ENCODE measurements around the gene AP3B1.

Gene AP3B1

GRCh38 chr5:78009937-78010527 lies 284.5 kb downstream of the AP3B1 start:
- in situ Hi-C loops (cut with MboI; ENCODE audit: low sequenced_read_pairs), result no loop called here

- in situ Hi-C loops (cut with MboI; ENCODE audit: low sequenced_read_pairs), result no loop called here
Observed at GRCh38 chr5:78008356-78008967, 286.0 kb downstream of the AP3B1 start.

DNA sequence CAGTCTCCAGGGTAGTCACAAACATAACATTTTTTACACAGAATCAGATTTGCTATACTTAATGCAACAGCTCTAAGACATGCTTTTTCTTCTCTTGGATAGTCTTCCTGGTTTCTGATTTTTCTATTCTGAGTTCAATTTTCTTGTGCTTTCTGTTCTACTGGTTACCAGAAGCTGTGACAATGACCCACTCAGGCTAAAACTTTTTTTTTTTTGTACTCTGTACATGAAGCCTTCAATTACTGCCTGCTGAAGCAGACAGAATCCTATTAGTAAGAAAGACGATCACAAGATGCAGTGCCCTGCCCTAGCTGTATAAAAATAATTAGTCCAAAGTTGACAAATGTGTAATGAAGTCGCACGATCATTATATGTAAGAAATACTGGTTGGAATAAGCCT lies 287.3 kb downstream of the AP3B1 start:
- in situ Hi-C loops (cut with MboI; ENCODE audit: low sequenced_read_pairs), result no loop called here

DNA sequence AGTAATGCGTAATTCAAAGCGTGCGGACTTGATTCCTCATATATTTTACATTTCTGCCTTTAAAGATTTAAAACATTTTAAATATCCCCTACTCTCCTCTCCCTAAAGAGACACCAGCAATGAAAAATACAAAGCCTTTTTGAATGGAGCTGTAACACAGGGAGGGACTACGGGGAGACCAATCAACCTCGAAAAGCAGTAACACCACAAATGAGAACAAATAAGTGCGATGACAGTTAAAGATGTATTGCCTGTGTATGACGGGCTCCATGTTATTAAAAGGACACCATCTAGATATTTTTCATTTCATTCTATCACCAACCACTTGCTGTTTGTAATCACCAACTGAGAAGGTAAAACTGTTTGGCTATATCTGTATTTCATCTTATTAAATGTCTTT lies 288.0 kb downstream of the AP3B1 start:
- in situ Hi-C loops (cut with MboI; ENCODE audit: low sequenced_read_pairs), result no loop called here

- in situ Hi-C loops (cut with MboI; ENCODE audit: low sequenced_read_pairs), result no loop called here
Observed at GRCh38 chr5:78005021-78005785, 289.3 kb downstream of the AP3B1 start.

DNA sequence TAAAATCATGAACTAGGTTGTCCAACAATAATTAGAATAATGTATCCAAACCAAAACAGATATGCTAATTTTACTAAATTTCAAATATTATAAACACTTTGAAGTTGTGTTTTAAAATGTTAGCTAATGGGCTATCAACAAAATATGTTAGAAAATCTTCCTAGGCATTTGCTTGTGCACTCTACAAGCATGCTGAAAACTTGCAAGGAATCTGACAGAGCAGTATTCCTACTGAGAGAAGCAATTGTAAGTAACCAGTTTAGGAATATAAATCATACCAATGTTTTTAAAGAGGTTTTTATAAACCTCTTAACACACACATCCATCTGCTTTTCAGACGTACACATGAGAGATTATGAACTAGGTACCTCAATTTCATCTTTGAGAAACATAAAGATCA lies 289.9 kb downstream of the AP3B1 start:
- in situ Hi-C loops (cut with MboI; ENCODE audit: low sequenced_read_pairs), result no loop called here

DNA sequence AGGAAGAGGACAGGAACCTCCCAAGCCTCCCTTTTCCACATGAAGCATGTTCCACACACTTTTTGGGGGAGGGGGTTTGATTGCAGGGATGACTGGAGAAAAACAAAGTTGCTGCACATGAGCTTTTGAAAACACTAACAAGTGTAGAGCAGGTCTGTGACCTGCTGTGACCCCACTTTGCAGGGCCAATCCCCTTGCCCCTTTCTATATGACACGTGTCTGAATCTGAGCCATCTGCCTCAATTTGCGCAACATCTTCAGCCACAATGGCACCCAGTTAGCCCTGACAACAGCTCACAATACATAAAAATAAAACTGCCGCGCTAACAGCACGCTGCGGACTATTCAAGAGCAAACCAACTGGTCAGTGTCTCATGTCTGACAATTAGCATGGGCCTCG lies 290.6 kb downstream of the AP3B1 start:
- in situ Hi-C loops (cut with MboI; ENCODE audit: low sequenced_read_pairs), result no loop called here

GRCh38 chr5:78003450-78003849 lies 291.0 kb downstream of the AP3B1 start:
- in situ Hi-C loops (cut with MboI; ENCODE audit: low sequenced_read_pairs), result no loop called here

DNA sequence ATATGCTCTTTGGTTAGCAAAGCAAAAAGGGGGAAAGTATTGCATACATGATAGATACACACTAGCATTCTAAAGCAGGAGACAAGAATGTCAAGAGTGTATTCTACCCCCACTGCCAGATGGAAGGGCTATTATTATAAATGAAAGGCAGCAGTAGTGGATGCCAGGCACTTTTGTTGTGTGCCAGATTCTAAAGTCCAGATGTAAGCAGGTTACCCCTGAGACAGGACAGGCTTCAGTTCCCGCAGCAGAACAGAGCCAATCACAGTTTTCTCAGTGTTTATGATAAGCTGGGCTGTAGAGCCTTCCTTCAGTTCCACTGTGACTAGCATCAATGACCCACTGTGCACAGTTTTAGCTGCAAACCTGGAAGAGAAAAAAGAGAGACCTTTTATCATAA lies 291.8 kb downstream of the AP3B1 start:
- in situ Hi-C loops (cut with MboI; ENCODE audit: low sequenced_read_pairs), result no loop called here

DNA sequence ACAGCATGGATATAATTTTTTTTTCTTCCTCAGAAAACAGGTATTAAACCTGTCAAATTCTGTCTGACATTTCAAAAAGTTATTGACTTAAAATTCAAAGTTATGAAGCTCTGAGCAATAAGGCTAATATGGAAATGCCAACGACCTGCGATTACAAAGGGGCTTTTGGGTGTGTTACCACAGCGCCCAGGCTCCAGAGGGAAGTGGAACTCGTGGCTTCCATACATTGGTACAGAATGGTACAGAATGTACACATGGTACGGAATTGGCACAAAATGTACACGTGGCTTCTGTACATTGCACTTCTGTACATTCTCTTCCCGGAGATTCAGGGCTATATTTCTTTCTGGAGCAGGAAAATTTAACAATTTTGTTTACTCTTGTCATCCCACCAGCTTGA lies 293.3 kb downstream of the AP3B1 start:
- in situ Hi-C loops (cut with MboI; ENCODE audit: low sequenced_read_pairs), result no loop called here

DNA sequence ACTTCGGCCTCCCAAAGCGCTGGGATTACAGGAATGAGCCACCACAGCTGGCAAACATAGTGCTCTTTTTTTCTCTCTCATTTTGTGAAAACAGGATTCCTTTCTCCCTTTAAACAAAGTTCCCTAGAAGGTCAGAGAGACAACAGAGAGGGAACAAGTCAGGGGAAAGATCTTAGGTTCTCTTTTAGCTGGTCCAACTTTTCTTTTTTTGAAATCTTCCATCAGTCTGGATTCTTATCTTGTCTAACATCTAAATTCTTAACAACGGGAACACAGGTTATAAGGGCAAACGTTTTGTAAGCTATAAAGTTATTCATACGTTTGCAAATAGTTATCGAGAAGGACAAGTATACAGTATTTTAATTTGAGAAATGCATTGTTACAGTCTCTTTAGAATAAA lies 294.3 kb downstream of the AP3B1 start:
- in situ Hi-C loops (cut with MboI; ENCODE audit: low sequenced_read_pairs), result no loop called here

- in situ Hi-C loops (cut with MboI; ENCODE audit: low sequenced_read_pairs), result no loop called here
Observed at GRCh38 chr5:77999399-77999798, 295.1 kb downstream of the AP3B1 start.

- in situ Hi-C loops (cut with MboI; ENCODE audit: low sequenced_read_pairs), result no loop called here
Observed at GRCh38 chr5:77996943-77997342, 297.6 kb downstream of the AP3B1 start.

DNA sequence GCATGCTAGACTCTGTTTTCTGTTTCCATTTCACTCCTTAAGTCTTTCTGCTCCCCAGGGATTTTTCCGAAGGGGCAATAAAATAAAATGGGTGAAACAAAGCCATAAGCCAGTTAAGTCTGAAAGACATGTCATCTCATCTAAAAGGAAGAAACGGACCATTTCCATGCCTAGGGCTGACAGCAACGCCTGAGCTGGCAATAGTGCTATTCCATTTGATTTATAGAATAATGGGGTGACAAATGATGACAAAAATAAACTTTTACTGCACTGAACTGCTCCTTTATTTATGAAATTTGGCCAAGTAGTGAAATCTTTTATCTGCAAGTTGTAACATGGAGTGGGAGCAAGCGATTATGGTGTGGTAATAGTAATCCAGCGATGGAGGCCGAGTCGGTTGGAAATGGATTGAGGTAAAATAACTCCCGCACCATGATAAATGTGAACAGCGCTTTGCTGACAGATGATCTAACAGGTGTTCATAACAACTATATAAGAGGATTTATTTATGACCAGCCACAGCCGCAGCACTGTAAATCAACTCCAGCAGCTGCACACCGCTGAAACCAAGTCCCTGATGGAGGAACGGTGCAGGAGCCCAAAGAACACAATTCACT lies 298.6 kb downstream of the AP3B1 start:
- in situ Hi-C loops (cut with MboI; ENCODE audit: low sequenced_read_pairs), result no loop called here

- in situ Hi-C loops (cut with MboI; ENCODE audit: low sequenced_read_pairs), result no loop called here
Observed at GRCh38 chr5:77994943-77995342, 299.6 kb downstream of the AP3B1 start.

GRCh38 chr5:77993855-77994318 lies 300.6 kb downstream of the AP3B1 start:
- in situ Hi-C loops (cut with MboI; ENCODE audit: low sequenced_read_pairs), result no loop called here

DNA sequence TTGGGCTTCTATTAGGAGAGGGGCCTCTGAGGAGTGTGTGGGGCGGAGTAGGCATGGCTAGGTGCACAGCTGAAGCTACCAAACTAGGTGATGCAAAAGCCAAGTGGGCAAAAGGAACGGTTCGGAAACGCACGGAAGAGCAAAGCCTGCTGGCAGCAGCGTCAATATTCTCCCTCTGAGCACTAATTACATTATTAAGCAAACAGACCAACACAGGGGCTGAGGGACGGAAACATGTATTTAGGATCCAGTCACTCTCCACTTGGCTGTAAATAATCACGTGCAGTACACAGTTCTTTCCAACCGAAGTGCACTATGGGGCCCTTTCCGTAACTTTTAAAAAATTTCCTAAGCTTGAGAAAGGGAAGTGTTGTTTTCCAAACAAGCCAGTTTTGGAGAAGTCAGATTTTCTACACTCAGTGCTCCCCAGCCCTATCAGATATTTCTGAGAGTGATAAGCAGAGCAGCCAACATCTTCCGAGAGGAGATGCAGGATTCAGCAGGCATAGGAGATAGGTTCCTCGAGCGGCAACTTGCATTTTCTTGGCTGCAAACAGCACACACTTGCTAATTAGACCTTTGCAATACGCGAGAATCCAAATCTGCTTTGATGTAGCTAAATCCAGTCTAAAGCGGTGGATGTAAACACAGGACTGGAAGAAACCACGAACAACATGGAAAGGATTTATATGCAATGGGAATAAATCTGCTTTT lies 301.2 kb downstream of the AP3B1 start:
- in situ Hi-C loops (cut with MboI; ENCODE audit: low sequenced_read_pairs), result no loop called here

DNA sequence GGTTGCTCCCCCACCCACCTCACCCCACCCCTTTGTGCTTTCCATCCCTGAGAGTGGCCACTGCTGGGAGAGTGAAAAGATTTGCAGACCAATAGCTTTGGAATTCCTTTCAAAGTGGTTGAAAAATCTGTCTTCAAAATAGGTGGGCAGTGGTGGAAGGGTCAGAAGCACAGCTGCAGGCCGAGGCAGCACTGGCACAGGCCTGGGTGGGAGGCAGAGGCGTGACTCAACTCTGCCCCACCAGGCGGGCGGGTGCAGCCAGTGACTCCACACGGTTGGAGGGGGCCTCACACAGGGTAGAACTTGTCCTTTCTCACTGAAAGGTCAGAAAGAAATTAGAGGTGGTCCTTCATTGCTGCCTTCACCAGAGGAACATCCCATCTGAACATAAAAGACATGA lies 303.4 kb downstream of the AP3B1 start:
- in situ Hi-C loops (cut with MboI; ENCODE audit: low sequenced_read_pairs), result no loop called here

GRCh38 chr5:77990020-77990419 lies 304.5 kb downstream of the AP3B1 start:
- in situ Hi-C loops (cut with MboI; ENCODE audit: low sequenced_read_pairs), result no loop called here

- in situ Hi-C loops (cut with MboI; ENCODE audit: low sequenced_read_pairs), result no loop called here
Observed at GRCh38 chr5:77987988-77988387, 306.5 kb downstream of the AP3B1 start.

- in situ Hi-C loops (cut with MboI; ENCODE audit: low sequenced_read_pairs), result no loop called here
Observed at GRCh38 chr5:77987331-77987730, 307.2 kb downstream of the AP3B1 start.

All from HL-60/S4 treated with phorbol 12-myristate 13-acetate at 8.2 ng/mL for 4 days and 3 days (cell line).